Gastrocnemius medialis (tissue), 4 donors: ENCODE results near the gene DPH7.

Experiments
- POLR2A ChIP-seq, 2 donors: fragments of 450-650 bp; IDR thresholded peaks; one replicate each; pipeline ENCODE4 v1.6.1; 2017; ENCODE audit warnings: antibody characterized with exemption in 2 of 2, mild to moderate bottlenecking in 2 of 2, moderate library complexity in 2 of 2
- TF ChIP-seq, protein P1 (sequence below), 5 experiments: fragments of 450-650 bp in 3 of 5; fragments of 200-600 bp in 2 of 5; sonication (generic) in 2 of 5; IDR thresholded peaks in 4 of 5; conservative IDR thresholded peaks in 1 of 5; 1 replicate in 4 of 5; 2 replicates in 1 of 5; pipeline ENCODE4 v1.5.1; 2016 to 2019; ENCODE audit warnings: antibody characterized with exemption in 5 of 5, mild to moderate bottlenecking in 3 of 5, moderate library complexity in 3 of 5

DNA sequence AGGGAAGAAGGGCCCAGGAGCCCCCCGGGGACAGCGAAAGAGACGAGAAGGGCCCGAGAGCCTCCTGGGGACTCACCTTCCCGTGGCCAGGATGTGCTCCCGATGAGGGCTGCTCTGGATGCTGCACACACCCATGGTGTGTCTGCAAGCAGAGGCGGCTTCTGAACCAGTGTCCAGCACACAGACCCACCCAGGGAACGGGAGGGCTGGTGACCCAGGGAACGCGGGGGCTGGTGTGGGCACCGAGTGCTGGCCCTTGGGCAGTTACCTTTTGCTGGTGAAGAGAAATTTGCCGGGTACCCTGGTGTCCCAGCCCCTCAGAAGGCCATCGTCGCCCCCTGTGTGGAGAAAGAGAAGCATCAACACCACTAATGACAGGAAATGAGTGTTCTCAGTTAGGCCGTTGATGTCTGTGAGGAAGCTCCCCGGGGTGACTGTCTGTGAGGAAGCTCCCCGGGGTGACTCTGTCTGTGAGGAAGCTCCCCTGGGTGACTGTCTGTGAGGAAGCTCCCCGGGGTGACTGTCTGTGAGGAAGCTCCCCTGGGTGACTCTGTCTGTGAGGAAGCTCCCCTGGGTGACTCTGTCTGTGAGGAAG is 13.8 kb downstream of the DPH7 start:
- no peak for TF ChIP-seq POLR2A (IDR thresholded peaks at IDR 0.05)
- TF ChIP-seq, protein P1, sequence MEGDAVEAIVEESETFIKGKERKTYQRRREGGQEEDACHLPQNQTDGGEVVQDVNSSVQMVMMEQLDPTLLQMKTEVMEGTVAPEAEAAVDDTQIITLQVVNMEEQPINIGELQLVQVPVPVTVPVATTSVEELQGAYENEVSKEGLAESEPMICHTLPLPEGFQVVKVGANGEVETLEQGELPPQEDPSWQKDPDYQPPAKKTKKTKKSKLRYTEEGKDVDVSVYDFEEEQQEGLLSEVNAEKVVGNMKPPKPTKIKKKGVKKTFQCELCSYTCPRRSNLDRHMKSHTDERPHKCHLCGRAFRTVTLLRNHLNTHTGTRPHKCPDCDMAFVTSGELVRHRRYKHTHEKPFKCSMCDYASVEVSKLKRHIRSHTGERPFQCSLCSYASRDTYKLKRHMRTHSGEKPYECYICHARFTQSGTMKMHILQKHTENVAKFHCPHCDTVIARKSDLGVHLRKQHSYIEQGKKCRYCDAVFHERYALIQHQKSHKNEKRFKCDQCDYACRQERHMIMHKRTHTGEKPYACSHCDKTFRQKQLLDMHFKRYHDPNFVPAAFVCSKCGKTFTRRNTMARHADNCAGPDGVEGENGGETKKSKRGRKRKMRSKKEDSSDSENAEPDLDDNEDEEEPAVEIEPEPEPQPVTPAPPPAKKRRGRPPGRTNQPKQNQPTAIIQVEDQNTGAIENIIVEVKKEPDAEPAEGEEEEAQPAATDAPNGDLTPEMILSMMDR (IDR thresholded peaks at IDR 0.05 in 4 of 5, conservative IDR thresholded peaks at IDR 0.05 in 1 of 5): no peak
